GM12864 (cell line): ENCODE measurements around the gene KIAA1614.

Experiments used
- DNase-seq: peaks from one replicate; pipeline ENCODE4 v3.0.0-alpha.2; 2011; ENCODE audit warnings: low read depth
- H3K4me3 ChIP-seq: 2 replicates; pipeline ENCODE4 v1.5.1; 2011; ENCODE audit warnings: mild to moderate bottlenecking, low read depth, low read length, control low read depth
- TF ChIP-seq, protein P1 (sequence below): IDR thresholded peaks from 2 replicates; pipeline ENCODE4 v1.5.1; 2011; ENCODE audit warnings: low read depth, mild to moderate bottlenecking, moderate library complexity, low read length, control low read depth, inconsistent platforms; ENCODE audit errors: missing control alignments

Gene KIAA1614

DNA sequence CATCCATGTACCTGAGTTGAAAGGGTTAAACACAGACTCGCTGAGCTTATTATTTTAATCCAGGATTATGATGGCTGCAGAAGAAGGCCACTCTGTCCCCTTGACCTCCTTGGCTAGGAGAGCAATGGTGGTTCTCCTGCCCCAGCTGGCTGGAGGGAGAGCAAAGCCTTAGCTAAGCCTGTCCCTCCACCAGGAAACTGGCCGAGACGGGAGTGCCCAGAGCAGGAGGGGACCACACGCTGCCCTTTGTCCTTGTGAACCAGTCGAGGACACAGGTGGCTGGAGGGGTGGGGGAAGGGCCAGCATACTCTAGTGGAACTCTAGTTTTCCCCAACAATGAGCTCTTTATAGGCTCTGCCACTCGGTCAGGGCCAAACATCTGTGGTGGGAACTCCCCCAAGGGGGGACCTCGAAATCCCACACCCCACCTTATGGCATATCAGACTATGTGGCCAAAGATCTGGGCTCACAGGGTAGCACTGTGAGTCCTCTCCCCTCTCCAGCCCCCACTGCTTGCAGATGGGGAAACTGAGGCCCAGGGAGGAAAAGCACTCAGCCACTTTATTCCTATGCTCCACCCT is 12.9 kb downstream of the KIAA1614 start:
- TF ChIP-seq, protein P1, sequence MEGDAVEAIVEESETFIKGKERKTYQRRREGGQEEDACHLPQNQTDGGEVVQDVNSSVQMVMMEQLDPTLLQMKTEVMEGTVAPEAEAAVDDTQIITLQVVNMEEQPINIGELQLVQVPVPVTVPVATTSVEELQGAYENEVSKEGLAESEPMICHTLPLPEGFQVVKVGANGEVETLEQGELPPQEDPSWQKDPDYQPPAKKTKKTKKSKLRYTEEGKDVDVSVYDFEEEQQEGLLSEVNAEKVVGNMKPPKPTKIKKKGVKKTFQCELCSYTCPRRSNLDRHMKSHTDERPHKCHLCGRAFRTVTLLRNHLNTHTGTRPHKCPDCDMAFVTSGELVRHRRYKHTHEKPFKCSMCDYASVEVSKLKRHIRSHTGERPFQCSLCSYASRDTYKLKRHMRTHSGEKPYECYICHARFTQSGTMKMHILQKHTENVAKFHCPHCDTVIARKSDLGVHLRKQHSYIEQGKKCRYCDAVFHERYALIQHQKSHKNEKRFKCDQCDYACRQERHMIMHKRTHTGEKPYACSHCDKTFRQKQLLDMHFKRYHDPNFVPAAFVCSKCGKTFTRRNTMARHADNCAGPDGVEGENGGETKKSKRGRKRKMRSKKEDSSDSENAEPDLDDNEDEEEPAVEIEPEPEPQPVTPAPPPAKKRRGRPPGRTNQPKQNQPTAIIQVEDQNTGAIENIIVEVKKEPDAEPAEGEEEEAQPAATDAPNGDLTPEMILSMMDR, result no peak
- DNase-seq, result no peak
- H3K4me3 ChIP-seq, result no peak overlapping the region

DNA sequence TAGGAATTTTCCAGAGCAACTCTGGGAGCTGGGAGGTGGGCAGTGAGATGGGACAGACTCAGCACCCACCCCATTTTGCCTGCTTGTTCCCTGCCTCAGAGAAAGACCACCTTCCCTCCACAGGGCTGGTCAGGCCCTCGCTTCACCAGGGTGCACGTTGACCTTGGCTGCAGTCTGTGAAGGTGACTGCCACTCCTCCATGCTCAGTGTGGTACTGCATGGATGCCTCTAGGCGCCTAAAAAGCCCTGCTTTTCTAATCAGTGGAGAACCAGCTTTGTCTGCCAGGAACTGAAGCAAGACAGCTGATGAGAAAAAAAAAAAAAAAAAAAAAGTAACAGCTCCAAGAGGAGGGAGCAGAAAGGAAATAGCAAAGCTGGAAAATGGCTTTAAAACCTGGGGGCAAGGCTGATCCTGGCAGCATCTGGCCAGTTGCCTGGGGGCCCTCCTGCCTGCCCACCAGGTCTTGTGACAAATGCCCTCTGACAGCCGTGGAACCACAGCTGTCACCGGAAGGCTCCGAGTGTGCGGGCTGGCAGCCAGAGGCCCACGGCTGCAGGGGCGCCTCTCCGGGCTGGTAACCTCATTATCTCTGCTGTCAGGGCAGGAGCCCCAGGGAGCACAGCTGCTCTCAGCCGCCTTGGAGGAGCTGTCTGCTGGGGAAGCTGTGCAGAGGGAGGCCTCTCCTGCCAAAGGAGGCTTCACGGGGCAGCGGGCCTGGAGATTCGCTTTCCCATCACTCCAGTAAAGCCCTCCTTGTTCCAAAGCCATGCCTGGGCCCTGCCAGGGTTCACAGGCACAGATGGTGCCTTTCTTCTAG is 13.7 kb downstream of the KIAA1614 start:
- no peak for DNase-seq
- H3K4me3 ChIP-seq, result no peak overlapping the region
- TF ChIP-seq, protein P1, result no peak

DNA sequence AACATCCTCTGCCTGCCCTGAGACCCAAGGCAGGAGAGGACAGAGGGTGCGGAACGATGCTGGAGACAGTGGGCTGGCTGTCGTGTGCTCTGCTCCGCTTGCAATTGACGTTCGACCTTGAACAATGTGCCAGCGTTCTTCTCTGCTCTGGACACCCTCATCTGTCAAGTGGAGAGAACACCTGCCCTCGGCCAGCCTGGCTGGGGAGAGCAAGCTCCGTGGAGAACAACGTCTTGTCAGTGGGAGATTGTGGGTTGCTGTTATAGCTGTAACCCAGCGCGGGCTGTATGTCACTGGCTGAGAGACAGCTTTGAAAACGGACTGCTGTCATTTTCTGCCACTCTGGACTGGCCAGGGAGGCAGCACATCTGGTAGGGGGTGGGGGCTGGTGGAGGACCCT is 14.7 kb downstream of the KIAA1614 start:
- no peak overlapping the region for H3K4me3 ChIP-seq
- TF ChIP-seq, protein P1, result no peak
- DNase-seq, result no peak

DNA sequence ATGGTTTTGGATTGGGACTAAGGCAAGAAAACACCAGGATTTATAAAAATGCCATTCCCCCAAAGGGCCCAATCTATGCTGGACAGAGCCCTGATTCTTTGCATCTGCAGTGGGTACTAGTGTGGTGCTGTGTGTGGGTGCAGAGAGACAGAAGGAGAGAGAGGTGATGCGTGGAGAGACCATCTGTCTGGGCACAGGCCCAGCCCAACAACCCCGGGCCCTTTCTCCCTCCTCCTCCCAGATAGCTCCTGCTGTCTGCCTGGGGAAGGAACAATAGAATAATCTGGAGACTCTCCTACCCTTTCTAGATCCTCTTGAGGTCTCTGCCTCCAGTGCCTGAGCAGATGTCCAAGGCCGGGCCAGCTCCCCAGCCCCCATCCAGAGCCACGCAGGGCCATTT is 15.1 kb downstream of the KIAA1614 start:
- no peak for DNase-seq
- H3K4me3 ChIP-seq, result no peak overlapping the region
- TF ChIP-seq, protein P1, result no peak

DNA sequence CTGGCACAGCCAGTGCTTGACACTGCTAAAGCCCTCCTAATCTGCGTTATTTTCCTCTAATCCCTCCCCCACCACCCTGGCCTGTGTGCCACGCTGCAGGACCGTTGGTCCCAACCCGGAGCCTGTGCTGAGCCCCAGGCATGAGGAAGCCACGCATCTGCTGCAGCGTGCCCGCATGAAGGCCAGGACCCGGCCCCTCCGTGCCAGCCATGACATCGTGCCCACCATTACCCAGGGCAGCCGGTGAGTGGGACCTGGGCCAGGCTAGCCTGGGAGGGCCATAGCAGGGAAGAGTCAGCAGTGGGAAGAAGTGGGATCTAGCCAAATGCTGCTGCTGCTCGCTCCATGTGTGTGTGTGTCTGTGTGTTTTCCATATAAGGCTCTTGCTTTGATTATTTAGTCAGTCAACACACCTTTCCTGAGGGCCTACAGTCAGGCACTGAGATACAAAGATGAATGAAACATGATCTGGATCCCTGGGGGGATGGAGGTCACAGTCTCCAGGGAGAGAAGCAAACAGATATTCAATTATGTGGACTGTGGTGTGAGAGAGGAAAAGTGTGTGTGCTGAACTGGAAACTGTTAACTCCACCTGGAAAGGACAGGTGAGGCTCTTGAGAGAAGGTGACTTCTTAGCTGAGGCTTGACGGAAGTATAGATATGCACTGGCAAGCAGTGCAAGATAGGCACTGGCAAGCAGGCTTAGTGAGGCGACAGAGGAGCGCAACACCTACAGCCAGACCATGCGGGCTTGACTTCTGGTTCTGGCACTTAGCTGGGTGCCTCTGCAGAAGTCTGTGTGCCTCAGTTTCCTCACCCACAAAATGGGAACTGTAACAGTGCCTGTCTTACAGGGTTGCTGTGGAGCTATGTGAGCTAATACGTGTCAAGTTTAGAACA is 15.9 kb downstream of the KIAA1614 start:
- no peak overlapping the region for H3K4me3 ChIP-seq
- TF ChIP-seq, protein P1, result no peak
- no peak for DNase-seq

DNA sequence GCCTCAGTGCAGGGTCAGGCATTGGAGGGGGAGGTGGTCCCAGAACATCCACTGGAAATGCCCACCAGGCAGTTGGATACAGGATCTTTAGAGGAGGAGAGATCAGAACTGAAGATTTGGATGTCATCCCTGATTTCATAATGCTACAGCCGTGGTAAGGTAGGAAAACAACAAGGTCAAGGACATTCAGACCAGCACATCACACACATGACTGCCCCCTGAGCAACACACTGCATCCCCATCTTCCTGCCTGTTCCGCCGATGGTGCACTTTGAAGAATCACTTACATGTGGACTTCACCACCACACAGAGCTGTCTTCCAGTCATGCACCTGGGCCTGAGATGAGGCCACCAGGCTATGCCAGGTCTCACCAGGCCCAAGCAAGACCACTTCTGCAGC is 16.7 kb downstream of the KIAA1614 start:
- H3K4me3 ChIP-seq, result no peak overlapping the region
- TF ChIP-seq, protein P1, result no peak
- no peak for DNase-seq
